WTC11 (cell line): Measurements from ENCODE around the gene TMEM119. TPM values are rescaled to one million over a fixed set of nuclear protein-coding genes. Genes with fewer than 3 reads are reported as not detected.
A peak's percentile ranks its signal among the peaks of the same experiment; 100 is the strongest.

Source experiments
- ATAC-seq: fragments of 200-7000 bp; cut with Tn5 transposase; 2 replicates; pipeline ENCODE4 v1.10.0; 2021; ENCODE audit warnings: mild to moderate bottlenecking, moderate library complexity
- CTCF ChIA-PET: fragments of 300-600 bp; sonication (Branson Sonifier 250); formaldehyde crosslinking; loops from one replicate; lab custom pipeline; 2021; ENCODE audit warnings: antibody characterized with exemption; lab: Charles Lee
- POLR2A ChIA-PET: fragments of 350-600 bp; sonication (Branson Sonifier 250); formaldehyde crosslinking; loops from one replicate; lab custom pipeline; 2021; ENCODE audit warnings: antibody characterized with exemption; lab: Charles Lee
- DNase-seq: peaks from one replicate; pipeline ENCODE4 v3.0.0; 2021; ENCODE audit warnings: low spot score
- H3K27ac Mint-ChIP-seq: 2 replicates; pipeline ENCODE4 v1.8.0; 2021; ENCODE audit warnings: mixed read lengths
- H3K27me3 Mint-ChIP-seq: 2 replicates; pipeline ENCODE4 v1.8.0; 2021; ENCODE audit warnings: low read depth, mild to moderate bottlenecking, moderate library complexity, mixed read lengths
- H3K36me3 Mint-ChIP-seq: 2 replicates; pipeline ENCODE4 v1.8.0; 2021; ENCODE audit warnings: mixed read lengths
- H3K4me1 Mint-ChIP-seq: 2 replicates; pipeline ENCODE4 v1.8.0; 2022; ENCODE audit warnings: mixed read lengths
- H3K4me3 Mint-ChIP-seq: 2 replicates; pipeline ENCODE4 v1.8.0; 2021; ENCODE audit warnings: mild to moderate bottlenecking, moderate library complexity, mixed read lengths
- H3K9me3 Mint-ChIP-seq: 2 replicates; pipeline ENCODE4 v1.8.0; 2021; ENCODE audit warnings: mixed read lengths
- AFF4 ChIP-seq: sonication (generic); formaldehyde crosslinking; IDR thresholded peaks from 2 replicates; pipeline ENCODE4 v1.8.1; 2023; ENCODE audit warnings: mild to moderate bottlenecking, missing genetic modification reagents, borderline replicate concordance
- ATF1 ChIP-seq: sonication (generic); formaldehyde crosslinking; IDR thresholded peaks from 2 replicates; pipeline ENCODE4 v1.8.1; 2023; ENCODE audit warnings: mild to moderate bottlenecking, moderate library complexity, missing genetic modification reagents
- FOXP1 ChIP-seq: sonication (generic); formaldehyde crosslinking; IDR thresholded peaks from 2 replicates; pipeline ENCODE4 v1.8.0; 2022; ENCODE audit warnings: missing genetic modification reagents, mild to moderate bottlenecking, moderate library complexity, borderline replicate concordance
- GTF2I ChIP-seq: fragments of 250-450 bp; sonication (Bioruptor Pico); conservative IDR thresholded peaks from 2 replicates; pipeline ENCODE4 v1.4.0; 2021; ENCODE audit warnings: mild to moderate bottlenecking
- HMGA2 ChIP-seq: fragments of 250-450 bp; sonication (Bioruptor Pico); IDR thresholded peaks from 2 replicates; pipeline ENCODE4 v1.4.0; 2021; ENCODE audit warnings: mild to moderate bottlenecking, moderate library complexity
- HMGXB4 ChIP-seq: sonication (generic); formaldehyde crosslinking; IDR thresholded peaks from 2 replicates; pipeline ENCODE4 v1.8.1; 2023; ENCODE audit warnings: mild to moderate bottlenecking, moderate library complexity, missing genetic modification reagents
- NR2C2 ChIP-seq: sonication (generic); formaldehyde crosslinking; IDR thresholded peaks from 2 replicates; pipeline ENCODE4 v1.8.0; 2022; ENCODE audit warnings: mild to moderate bottlenecking, missing genetic modification reagents
- PRDM15 ChIP-seq: sonication (generic); formaldehyde crosslinking; IDR thresholded peaks from 2 replicates; pipeline ENCODE4 v1.8.0; 2022; ENCODE audit warnings: missing genetic modification reagents
- SMAD3 ChIP-seq: sonication (generic); formaldehyde crosslinking; IDR thresholded peaks from 2 replicates; pipeline ENCODE4 v1.8.0; 2022; ENCODE audit warnings: missing genetic modification reagents, mild to moderate bottlenecking, borderline replicate concordance
- ZNF121 ChIP-seq: sonication (generic); formaldehyde crosslinking; IDR thresholded peaks from 2 replicates; pipeline ENCODE4 v1.8.0; 2023; ENCODE audit warnings: missing genetic modification reagents
- ZNF219 ChIP-seq: sonication (generic); formaldehyde crosslinking; IDR thresholded peaks from 2 replicates; pipeline ENCODE4 v1.8.0; 2023; ENCODE audit warnings: missing genetic modification reagents, mild to moderate bottlenecking, borderline replicate concordance
- ZNF281 ChIP-seq: sonication (generic); formaldehyde crosslinking; IDR thresholded peaks from 2 replicates; pipeline ENCODE4 v1.8.0; 2023; ENCODE audit warnings: mild to moderate bottlenecking, missing genetic modification reagents
- ZNF423 ChIP-seq: fragments of 250-450 bp; sonication (Bioruptor Pico); IDR thresholded peaks from 2 replicates; pipeline ENCODE4 v2.1.2; 2022; ENCODE audit warnings: mild to moderate bottlenecking, moderate library complexity
- total RNA-seq: library from RNA; stranded (reverse); gene quantifications from 3 replicates; pipeline ENCODE4 v1.2.3, GENCODE V29; 2021
- TF ChIP-seq, protein P1 (sequence below): sonication (generic); formaldehyde crosslinking; IDR thresholded peaks from 2 replicates; pipeline ENCODE4 v1.8.1; 2023; ENCODE audit warnings: mild to moderate bottlenecking, missing genetic modification reagents, moderate library complexity
- TF ChIP-seq, protein P2 (sequence below): sonication (generic); formaldehyde crosslinking; IDR thresholded peaks from 2 replicates; pipeline ENCODE4 v1.8.1; 2023; ENCODE audit warnings: mild to moderate bottlenecking, missing genetic modification reagents
- TF ChIP-seq, protein P3 (sequence below): sonication (generic); formaldehyde crosslinking; IDR thresholded peaks from 2 replicates; pipeline ENCODE4 v1.8.1; 2022; ENCODE audit warnings: low read depth, mild to moderate bottlenecking, moderate library complexity, missing genetic modification reagents, borderline replicate concordance
- TF ChIP-seq, protein P4 (sequence below): sonication (generic); formaldehyde crosslinking; IDR thresholded peaks from 2 replicates; pipeline ENCODE4 v1.8.0; 2022; ENCODE audit warnings: mild to moderate bottlenecking, missing genetic modification reagents
- TF ChIP-seq, protein P5 (sequence below): sonication (generic); formaldehyde crosslinking; IDR thresholded peaks from 2 replicates; pipeline ENCODE4 v1.8.0; 2023; ENCODE audit warnings: missing genetic modification reagents

The TMEM119 gene
- total RNA-seq, 1 experiment from 2014 or later = 0.20 TPM

GRCh38 chr12:108627134-108627920 is 29.4 kb upstream of the TMEM119 start (continued):
- TF ChIP-seq ATF1 (CRISPR knock-in tag) (no peak), HMGA2 (CRISPR knock-in tag) (no peak), ZNF423 (CRISPR knock-in tag) (no peak), HMGXB4 (CRISPR knock-in tag) (no peak), NR2C2 (no peak), PRDM15 (CRISPR knock-in tag) (no peak), SMAD3 (CRISPR knock-in tag) (no peak)
- TF ChIP-seq, protein P1, sequence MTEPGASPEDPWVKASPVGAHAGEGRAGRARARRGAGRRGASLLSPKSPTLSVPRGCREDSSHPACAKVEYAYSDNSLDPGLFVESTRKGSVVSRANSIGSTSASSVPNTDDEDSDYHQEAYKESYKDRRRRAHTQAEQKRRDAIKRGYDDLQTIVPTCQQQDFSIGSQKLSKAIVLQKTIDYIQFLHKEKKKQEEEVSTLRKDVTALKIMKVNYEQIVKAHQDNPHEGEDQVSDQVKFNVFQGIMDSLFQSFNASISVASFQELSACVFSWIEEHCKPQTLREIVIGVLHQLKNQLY = no peak
- TF ChIP-seq, protein P2, sequence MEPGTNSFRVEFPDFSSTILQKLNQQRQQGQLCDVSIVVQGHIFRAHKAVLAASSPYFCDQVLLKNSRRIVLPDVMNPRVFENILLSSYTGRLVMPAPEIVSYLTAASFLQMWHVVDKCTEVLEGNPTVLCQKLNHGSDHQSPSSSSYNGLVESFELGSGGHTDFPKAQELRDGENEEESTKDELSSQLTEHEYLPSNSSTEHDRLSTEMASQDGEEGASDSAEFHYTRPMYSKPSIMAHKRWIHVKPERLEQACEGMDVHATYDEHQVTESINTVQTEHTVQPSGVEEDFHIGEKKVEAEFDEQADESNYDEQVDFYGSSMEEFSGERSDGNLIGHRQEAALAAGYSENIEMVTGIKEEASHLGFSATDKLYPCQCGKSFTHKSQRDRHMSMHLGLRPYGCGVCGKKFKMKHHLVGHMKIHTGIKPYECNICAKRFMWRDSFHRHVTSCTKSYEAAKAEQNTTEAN (CRISPR knock-in tag) = no peak
- TF ChIP-seq, protein P3, sequence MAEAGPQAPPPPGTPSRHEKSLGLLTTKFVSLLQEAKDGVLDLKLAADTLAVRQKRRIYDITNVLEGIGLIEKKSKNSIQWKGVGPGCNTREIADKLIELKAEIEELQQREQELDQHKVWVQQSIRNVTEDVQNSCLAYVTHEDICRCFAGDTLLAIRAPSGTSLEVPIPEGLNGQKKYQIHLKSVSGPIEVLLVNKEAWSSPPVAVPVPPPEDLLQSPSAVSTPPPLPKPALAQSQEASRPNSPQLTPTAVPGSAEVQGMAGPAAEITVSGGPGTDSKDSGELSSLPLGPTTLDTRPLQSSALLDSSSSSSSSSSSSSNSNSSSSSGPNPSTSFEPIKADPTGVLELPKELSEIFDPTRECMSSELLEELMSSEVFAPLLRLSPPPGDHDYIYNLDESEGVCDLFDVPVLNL (CRISPR knock-in tag) = no peak

DNA sequence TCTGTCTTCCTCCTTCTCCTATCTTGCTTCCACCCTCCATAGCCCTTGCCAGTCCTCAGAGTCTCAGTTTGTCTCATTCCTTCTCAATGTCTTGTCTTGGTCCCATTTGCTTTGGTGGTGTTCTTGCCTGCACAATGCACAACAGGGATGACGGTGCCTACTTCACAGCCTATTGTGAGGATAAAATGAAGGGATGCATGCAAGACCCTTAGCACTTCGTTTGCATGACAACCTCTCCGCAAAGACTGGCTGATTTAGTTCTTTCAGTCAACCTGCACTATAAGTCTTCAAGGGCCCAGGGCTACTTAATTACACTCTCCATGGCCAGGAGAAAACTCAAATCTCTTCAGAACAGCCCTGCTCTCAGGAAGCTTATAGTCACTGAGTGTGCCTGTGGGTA is 27.3 kb upstream of the TMEM119 start:
- ATAC-seq (peak; percentile 43), DNase-seq (no peak)
- H3K27me3 Mint-ChIP-seq = no peaks in the 10 kb centered on the region
- H3K36me3 Mint-ChIP-seq = no peaks in the 10 kb centered on the region
- H3K4me1 Mint-ChIP-seq = peaks cover 25% of the 10 kb centered on the region
- ChIA-PET POLR2A (no interaction called here), CTCF (no interaction called here)
- peaks cover 13% of the 10 kb centered on the region; the same call in 1 of the 2 replicates for H3K9me3 Mint-ChIP-seq
- no peak overlapping the region for H3K4me3 Mint-ChIP-seq
- H3K27ac Mint-ChIP-seq = no peak overlapping the region; the same call in 1 of the 2 replicates
- TF ChIP-seq, protein P4, sequence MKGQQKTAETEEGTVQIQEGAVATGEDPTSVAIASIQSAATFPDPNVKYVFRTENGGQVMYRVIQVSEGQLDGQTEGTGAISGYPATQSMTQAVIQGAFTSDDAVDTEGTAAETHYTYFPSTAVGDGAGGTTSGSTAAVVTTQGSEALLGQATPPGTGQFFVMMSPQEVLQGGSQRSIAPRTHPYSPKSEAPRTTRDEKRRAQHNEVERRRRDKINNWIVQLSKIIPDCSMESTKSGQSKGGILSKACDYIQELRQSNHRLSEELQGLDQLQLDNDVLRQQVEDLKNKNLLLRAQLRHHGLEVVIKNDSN (CRISPR knock-in tag) = no peak
- TF ChIP-seq GTF2I (no peak), ZNF281 (no peak), FOXP1 (CRISPR knock-in tag) (no peak), AFF4 (CRISPR knock-in tag) (no peak), ZNF121 (CRISPR knock-in tag) (no peak), SMAD3 (CRISPR knock-in tag) (no peak), ZNF219 (CRISPR knock-in tag) (no peak)
- TF ChIP-seq, protein P5, sequence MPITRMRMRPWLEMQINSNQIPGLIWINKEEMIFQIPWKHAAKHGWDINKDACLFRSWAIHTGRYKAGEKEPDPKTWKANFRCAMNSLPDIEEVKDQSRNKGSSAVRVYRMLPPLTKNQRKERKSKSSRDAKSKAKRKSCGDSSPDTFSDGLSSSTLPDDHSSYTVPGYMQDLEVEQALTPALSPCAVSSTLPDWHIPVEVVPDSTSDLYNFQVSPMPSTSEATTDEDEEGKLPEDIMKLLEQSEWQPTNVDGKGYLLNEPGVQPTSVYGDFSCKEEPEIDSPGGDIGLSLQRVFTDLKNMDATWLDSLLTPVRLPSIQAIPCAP (CRISPR knock-in tag) = no peak
